ENCODE results near the gene CST3.

DNA sequence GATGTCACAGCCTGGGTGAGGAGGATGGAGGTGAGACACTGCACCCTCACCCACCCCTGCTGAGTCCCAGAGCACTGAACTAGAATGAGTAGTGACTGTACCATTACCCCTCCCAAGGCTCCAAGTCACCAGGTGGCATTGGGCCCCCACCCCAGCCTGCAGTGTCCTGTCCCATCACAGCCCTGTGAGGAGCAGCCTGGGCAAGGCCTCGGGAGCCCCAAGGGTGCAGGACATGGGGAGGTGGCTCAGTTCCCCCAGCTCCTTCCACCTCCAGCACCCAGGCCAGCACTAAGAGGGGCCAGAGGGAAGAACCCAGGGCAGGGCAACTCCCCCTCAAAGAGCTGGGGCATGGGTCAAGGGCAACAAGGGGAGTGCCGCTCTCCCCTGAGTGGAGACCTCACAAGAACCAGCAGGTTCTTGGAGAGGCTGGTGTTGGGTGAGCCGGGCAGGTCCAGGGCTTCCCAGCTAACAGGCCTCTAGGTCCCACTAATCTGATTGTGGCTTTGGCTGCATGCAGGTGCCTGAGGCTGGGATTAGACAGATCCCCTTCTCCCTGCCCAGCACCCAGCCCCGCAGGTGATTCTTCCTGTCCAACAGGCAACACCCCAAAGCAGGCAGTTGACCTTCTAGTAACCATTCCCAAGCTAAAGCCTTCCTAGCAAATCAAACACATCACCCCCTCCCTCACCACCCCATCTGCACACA lies 48.4 kb upstream of the CST3 start:
- TF ChIP-seq, protein P1, sequence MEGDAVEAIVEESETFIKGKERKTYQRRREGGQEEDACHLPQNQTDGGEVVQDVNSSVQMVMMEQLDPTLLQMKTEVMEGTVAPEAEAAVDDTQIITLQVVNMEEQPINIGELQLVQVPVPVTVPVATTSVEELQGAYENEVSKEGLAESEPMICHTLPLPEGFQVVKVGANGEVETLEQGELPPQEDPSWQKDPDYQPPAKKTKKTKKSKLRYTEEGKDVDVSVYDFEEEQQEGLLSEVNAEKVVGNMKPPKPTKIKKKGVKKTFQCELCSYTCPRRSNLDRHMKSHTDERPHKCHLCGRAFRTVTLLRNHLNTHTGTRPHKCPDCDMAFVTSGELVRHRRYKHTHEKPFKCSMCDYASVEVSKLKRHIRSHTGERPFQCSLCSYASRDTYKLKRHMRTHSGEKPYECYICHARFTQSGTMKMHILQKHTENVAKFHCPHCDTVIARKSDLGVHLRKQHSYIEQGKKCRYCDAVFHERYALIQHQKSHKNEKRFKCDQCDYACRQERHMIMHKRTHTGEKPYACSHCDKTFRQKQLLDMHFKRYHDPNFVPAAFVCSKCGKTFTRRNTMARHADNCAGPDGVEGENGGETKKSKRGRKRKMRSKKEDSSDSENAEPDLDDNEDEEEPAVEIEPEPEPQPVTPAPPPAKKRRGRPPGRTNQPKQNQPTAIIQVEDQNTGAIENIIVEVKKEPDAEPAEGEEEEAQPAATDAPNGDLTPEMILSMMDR (IDR thresholded peaks at IDR 0.05), result no peak
- TF ChIP-seq POLR2AphosphoS5 (IDR thresholded peaks at IDR 0.05) (no peak), EP300 (IDR thresholded peaks at IDR 0.05; ENCODE audit: low read depth) (no peak), POLR2A (IDR thresholded peaks at IDR 0.05) (no peak)
